MM.1S (cell line): ENCODE data around the gene RPF1.

Experiments used
- DNase-seq: peaks from one replicate; pipeline ENCODE4 v3.0.0-alpha.2; 2015
- H2AFZ ChIP-seq: fragments of 300-600 bp; sonication (generic); 2 replicates; pipeline ENCODE4 v1.6.0; 2016; ENCODE audit warnings: antibody characterized with exemption, low read length
- H3F3A ChIP-seq: fragments of 300-600 bp; sonication (generic); 2 replicates; pipeline ENCODE4 v1.6.1; 2016; ENCODE audit warnings: mild to moderate bottlenecking, antibody characterized with exemption, low read length, moderate library complexity, mixed read lengths; ENCODE audit not compliant: insufficient read depth
- H3K27ac ChIP-seq: fragments of 300-600 bp; sonication (generic); 2 replicates; pipeline ENCODE4 v1.5.1; 2016; ENCODE audit warnings: mild to moderate bottlenecking, low read length
- H3K27me3 ChIP-seq: fragments of 300-600 bp; sonication (generic); replicated peaks from 2 replicates; pipeline ENCODE4 v1.6.0; 2016; ENCODE audit warnings: low read length; ENCODE audit not compliant: insufficient read depth
- H3K36me3 ChIP-seq: fragments of 300-600 bp; sonication (generic); replicated peaks from 2 replicates; pipeline ENCODE4 v1.6.1; 2016; ENCODE audit warnings: mild to moderate bottlenecking, low read length, mixed read lengths; ENCODE audit not compliant: insufficient read depth
- H3K4me1 ChIP-seq: fragments of 300-600 bp; sonication (generic); 2 replicates; pipeline ENCODE4 v1.6.1; 2016; ENCODE audit warnings: low read length, mixed read lengths
- H3K4me2 ChIP-seq: fragments of 300-600 bp; sonication (generic); 2 replicates; pipeline ENCODE4 v1.6.0; 2016; ENCODE audit warnings: low read depth, low read length
- H3K4me3 ChIP-seq: fragments of 300-600 bp; sonication (generic); 2 replicates; pipeline ENCODE4 v1.5.1; 2016; ENCODE audit warnings: low read length, mixed read lengths
- H3K79me2 ChIP-seq: fragments of 300-600 bp; sonication (generic); 2 replicates; pipeline ENCODE4 v1.6.1; 2016; ENCODE audit warnings: mixed run types, low read length, mixed read lengths
- H3K9ac ChIP-seq: fragments of 300-600 bp; sonication (generic); 2 replicates; pipeline ENCODE4 v1.6.1; 2016; ENCODE audit warnings: low read length, mixed read lengths
- H3K9me2 ChIP-seq: fragments of 300-600 bp; sonication (generic); replicated peaks from 2 replicates; pipeline ENCODE4 v1.6.1; 2016; ENCODE audit warnings: mild to moderate bottlenecking, low read length, mixed read lengths; ENCODE audit not compliant: insufficient read depth
- H3K9me3 ChIP-seq: fragments of 300-600 bp; sonication (generic); replicated peaks from 2 replicates; pipeline ENCODE4 v1.6.1; 2016; ENCODE audit warnings: mild to moderate bottlenecking, low read length, mixed read lengths; ENCODE audit not compliant: insufficient read depth
- H4K20me1 ChIP-seq: fragments of 300-600 bp; sonication (generic); 2 replicates; pipeline ENCODE4 v1.6.1; 2016; ENCODE audit warnings: mild to moderate bottlenecking, low read length, moderate library complexity, mixed read lengths; ENCODE audit not compliant: insufficient read depth
- CTCF ChIP-seq: fragments of 300-600 bp; sonication (generic); IDR thresholded peaks from 2 replicates; pipeline ENCODE4 v1.5.1; 2016; ENCODE audit warnings: antibody characterized with exemption, low read length, mixed read lengths
- EZH2 ChIP-seq: fragments of 300-600 bp; sonication (generic); optimal IDR thresholded peaks from 2 replicates; pipeline ENCODE3; 2017; ENCODE audit warnings: low read depth, mild to moderate bottlenecking, antibody characterized with exemption, low read length, mixed read lengths
- EZH2phosphoT487 ChIP-seq: fragments of 300-600 bp; sonication (generic); IDR thresholded peaks from 2 replicates; pipeline ENCODE4 v1.6.1; 2018; ENCODE audit warnings: antibody characterized with exemption, low read length

Gene RPF1

GRCh38 chr1:84539972-84540371 is 60.9 kb downstream of the RPF1 start:
- no peaks in the 10 kb centered on the region for H3K9me2 ChIP-seq
- no peaks in the 10 kb centered on the region for H4K20me1 ChIP-seq
- H3K4me3 ChIP-seq, result no peak overlapping the region
- no peak overlapping the region for H3K27ac ChIP-seq
- no peaks in the 10 kb centered on the region for H3K36me3 ChIP-seq
- H3K4me2 ChIP-seq, result no peak overlapping the region
- no peaks in the 10 kb centered on the region for H3K4me1 ChIP-seq
- no peak overlapping the region for H3K9ac ChIP-seq
- H2AFZ ChIP-seq, result no peak overlapping the region
- no peaks in the 10 kb centered on the region for H3K27me3 ChIP-seq
- H3K79me2 ChIP-seq, result no peaks in the 10 kb centered on the region
- TF ChIP-seq CTCF (no peak), EZH2phosphoT487 (no peak), EZH2 (no peak)
- H3K9me3 ChIP-seq, result no peaks in the 10 kb centered on the region
- H3F3A ChIP-seq, result no peaks in the 10 kb centered on the region
- DNase-seq, result no peak

DNA sequence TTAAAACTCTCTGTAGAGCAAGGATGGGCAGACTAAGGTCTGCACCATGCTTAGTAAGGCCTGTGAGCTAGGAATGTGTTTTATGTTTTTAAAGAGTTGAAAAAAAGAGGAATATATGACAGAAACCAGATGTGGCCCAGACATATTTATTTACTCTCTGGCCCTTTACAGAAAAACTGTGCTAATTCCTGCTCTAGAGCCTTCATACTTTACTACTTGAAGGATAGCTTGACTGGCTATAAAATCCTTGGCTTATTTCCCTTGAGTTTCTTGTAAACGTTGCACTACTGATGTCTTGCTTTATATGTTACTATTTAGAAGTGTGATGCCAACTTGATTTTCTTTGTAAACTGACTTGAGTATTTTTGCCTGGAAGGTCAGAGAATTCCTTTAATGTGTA is 61.7 kb downstream of the RPF1 start:
- no peak overlapping the region for H3K4me2 ChIP-seq
- no peaks in the 10 kb centered on the region for H3K79me2 ChIP-seq

DNA sequence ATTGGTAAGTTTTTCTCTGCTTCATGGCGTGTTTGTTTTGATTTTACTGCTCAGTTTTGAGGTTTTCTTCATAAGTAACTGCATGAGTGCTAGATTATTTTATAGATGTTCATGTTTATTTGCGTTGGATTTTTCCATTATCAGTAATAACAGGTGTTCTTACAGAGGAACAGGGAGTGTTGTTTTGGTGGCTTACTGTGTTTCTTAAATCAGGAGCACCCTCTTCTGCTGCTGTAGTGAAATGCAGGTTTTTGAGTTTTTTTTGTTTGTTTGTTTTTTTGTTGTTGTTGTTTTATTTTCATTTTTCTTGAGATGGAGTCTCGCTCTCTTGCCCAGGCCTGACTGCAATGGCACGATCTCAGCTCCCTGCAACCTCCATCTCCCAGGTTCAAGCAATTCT is 62.6 kb downstream of the RPF1 start:
- Histone ChIP-seq H3K4me3 (no peak overlapping the region), H3K79me2 (no peaks in the 10 kb centered on the region), H3K4me2 (no peak overlapping the region), H3K9ac (no peak overlapping the region), H2AFZ (no peak overlapping the region), H3K27ac (no peak overlapping the region), H4K20me1 (no peaks in the 10 kb centered on the region), H3K27me3 (no peaks in the 10 kb centered on the region), H3K4me1 (no peaks in the 10 kb centered on the region), H3K9me2 (no peaks in the 10 kb centered on the region), H3K36me3 (no peaks in the 10 kb centered on the region), H3K9me3 (no peaks in the 10 kb centered on the region), H3F3A (no peaks in the 10 kb centered on the region)
- no peak for DNase-seq
- TF ChIP-seq EZH2 (no peak), CTCF (peak; percentile 27)

More for the DNA sequence above, 61.7 kb downstream of the RPF1 start:
- Histone ChIP-seq H3K9me2 (no peaks in the 10 kb centered on the region), H2AFZ (no peak overlapping the region), H3K9ac (no peak overlapping the region), H4K20me1 (no peaks in the 10 kb centered on the region), H3K4me3 (no peak overlapping the region), H3K27me3 (no peaks in the 10 kb centered on the region), H3K4me1 (no peaks in the 10 kb centered on the region), H3K9me3 (no peaks in the 10 kb centered on the region), H3F3A (no peaks in the 10 kb centered on the region), H3K27ac (no peak overlapping the region), H3K36me3 (no peaks in the 10 kb centered on the region)
- no peak for TF ChIP-seq CTCF
- no peak for TF ChIP-seq EZH2phosphoT487
- no peak for TF ChIP-seq EZH2
- no peak for DNase-seq
